ENCODE data around the gene UCN.
"Not testable (repeated sequence)": the region's sequence is repeated elsewhere in the genome, so short reads cannot be mapped to it uniquely, and the experiment has no call there.

The UCN gene

GRCh38 chr2:27324720-27325119 is 16.5 kb upstream of the UCN start:
- TF ChIP-seq CTCF (IDR thresholded peaks at IDR 0.05; ENCODE audit: low read depth, low read length): no peak
- TF ChIP-seq POLR2A (IDR thresholded peaks at IDR 0.05; ENCODE audit: extremely low read depth, insufficient read length): no peak
- TF ChIP-seq MYC (IDR thresholded peaks at IDR 0.05; ENCODE audit: low read depth, low read length): no peak
- no peak for TF ChIP-seq MAX (IDR thresholded peaks at IDR 0.05; ENCODE audit: low read depth, low read length)
- no peak overlapping the region for H3K4me3 ChIP-seq (ENCODE audit: low read depth, low read length)
- peak; percentile 80 for DNase-seq (ENCODE audit: low read depth)

- TF ChIP-seq POLR2A (IDR thresholded peaks at IDR 0.05; ENCODE audit: extremely low read depth, insufficient read length): no peak
- TF ChIP-seq MYC (IDR thresholded peaks at IDR 0.05; ENCODE audit: low read depth, low read length): no peak
- no peak for TF ChIP-seq CTCF (IDR thresholded peaks at IDR 0.05; ENCODE audit: low read depth, low read length)
- TF ChIP-seq MAX (IDR thresholded peaks at IDR 0.05; ENCODE audit: low read depth, low read length): no peak
- DNase-seq (ENCODE audit: low read depth): no peak
- H3K4me3 ChIP-seq (ENCODE audit: low read depth, low read length): peak overlapping the region; percentile 97
These were observed 15.5 kb upstream of the UCN start for GRCh38 chr2:27323596-27324285.

GRCh38 chr2:27322766-27323595 is 14.7 kb upstream of the UCN start, which contains the start of gene MPV17:
Gene MPV17, minus strand, starts transcription at chr2:27323097. Its CDS starts 580 bp downstream, at chr2:27322517.
- TF ChIP-seq MYC (IDR thresholded peaks at IDR 0.05; ENCODE audit: low read depth, low read length) (peak; percentile 91), CTCF (IDR thresholded peaks at IDR 0.05; ENCODE audit: low read depth, low read length) (no peak), POLR2A (IDR thresholded peaks at IDR 0.05; ENCODE audit: extremely low read depth, insufficient read length) (peak; percentile 79), MAX (IDR thresholded peaks at IDR 0.05; ENCODE audit: low read depth, low read length) (peak; percentile 96)
- H3K4me3 ChIP-seq (ENCODE audit: low read depth, low read length): peak within 1 kb of the TSS; percentile 97

GRCh38 chr2:27322301-27322765 is 14.1 kb upstream of the UCN start:
- DNase-seq (ENCODE audit: low read depth): peak; percentile 62
- H3K4me3 ChIP-seq (ENCODE audit: low read depth, low read length): peak overlapping the region; percentile 97
- TF ChIP-seq MAX (IDR thresholded peaks at IDR 0.05; ENCODE audit: low read depth, low read length): no peak
- TF ChIP-seq CTCF (IDR thresholded peaks at IDR 0.05; ENCODE audit: low read depth, low read length): no peak
- TF ChIP-seq MYC (IDR thresholded peaks at IDR 0.05; ENCODE audit: low read depth, low read length): no peak

More at GRCh38 chr2:27322766-27323595, 14.7 kb upstream of the UCN start, which contains the start of gene MPV17:
- DNase-seq (ENCODE audit: low read depth): peak; percentile 94

- DNase-seq (ENCODE audit: low read depth): peak; percentile 69
- TF ChIP-seq MYC (IDR thresholded peaks at IDR 0.05; ENCODE audit: low read depth, low read length) (no peak), CTCF (IDR thresholded peaks at IDR 0.05; ENCODE audit: low read depth, low read length) (no peak), MAX (IDR thresholded peaks at IDR 0.05; ENCODE audit: low read depth, low read length) (no peak), POLR2A (IDR thresholded peaks at IDR 0.05; ENCODE audit: extremely low read depth, insufficient read length) (no peak)
- no peak overlapping the region for H3K4me3 ChIP-seq (ENCODE audit: low read depth, low read length)
These were observed 12.8 kb upstream of the UCN start for GRCh38 chr2:27320958-27321543.

- H3K4me3 ChIP-seq (ENCODE audit: low read depth, low read length); DNase-seq (ENCODE audit: low read depth): not testable (repeated sequence)
These were observed 11.6 kb upstream of the UCN start for GRCh38 chr2:27319839-27320238.

Data from NB4 (cell line).